CD14-positive monocyte (primary cell): ENCODE measurements around the gene ORAI1. TPM values are rescaled to one million over a fixed set of nuclear protein-coding genes. Genes with fewer than 3 reads are reported as not detected.
"Not testable (repeated sequence)": the region's sequence is repeated elsewhere in the genome, so short reads cannot be mapped to it uniquely, and the experiment has no call there.

Experiments
- DNase-seq, 3 donors: peaks; one replicate each; pipeline ENCODE4 v3.0.0-alpha.2; 2011 to 2022
- H2AFZ ChIP-seq: 2 replicates; pipeline ENCODE4 v1.6.0; 2012; ENCODE audit warnings: mild to moderate bottlenecking, low read depth, low read length, inconsistent platforms; ENCODE audit not compliant: insufficient read depth, poor library complexity, severe bottlenecking
- H3K27ac ChIP-seq, 2 donors: 1 replicate in 1 of 2; 2 replicates in 1 of 2; pipeline ENCODE4 v1.5.1; 2012 to 2013; ENCODE audit warnings: low read length in 2 of 2, control low read depth in 1 of 2, inconsistent platforms in 1 of 2, low read depth in 1 of 2, mild to moderate bottlenecking in 1 of 2
- H3K27me3 ChIP-seq, 2 donors: one replicate each; pipeline versions ENCODE4 v1.6.0 to v1.6.1; 2011 to 2013; ENCODE audit warnings: low read length in 2 of 2; ENCODE audit not compliant: control insufficient read depth in 2 of 2, insufficient read depth in 2 of 2
- H3K36me3 ChIP-seq, 2 donors: replicated peaks in 1 of 2; 1 replicate in 1 of 2; 2 replicates in 1 of 2; pipeline versions ENCODE4 v1.5.1 to v1.6.1; 2012 to 2013; ENCODE audit warnings: low read length in 2 of 2, control low read depth in 1 of 2, inconsistent platforms in 1 of 2, mild to moderate bottlenecking in 1 of 2; ENCODE audit not compliant: insufficient read depth in 2 of 2, control insufficient read depth in 1 of 2
- H3K4me1 ChIP-seq, 2 donors: 1 replicate in 1 of 2; 2 replicates in 1 of 2; pipeline versions ENCODE4 v1.5.1 to v1.6.1; 2012 to 2013; ENCODE audit warnings: low read length in 2 of 2, control low read depth in 1 of 2, inconsistent platforms in 1 of 2, mild to moderate bottlenecking in 1 of 2, moderate library complexity in 1 of 2; ENCODE audit not compliant: insufficient read depth in 2 of 2, control insufficient read depth in 1 of 2
- H3K4me2 ChIP-seq: replicated peaks from 2 replicates; pipeline ENCODE3; 2012; ENCODE audit warnings: low read length, moderate library complexity, mild to moderate bottlenecking; ENCODE audit not compliant: poor library complexity, severe bottlenecking; ENCODE audit errors: extremely low read depth
- H3K4me3 ChIP-seq, 3 experiments: fragments of 200-600 bp in 1 of 3; sonication (generic) in 1 of 3; replicated peaks in 1 of 3; 1 replicate in 2 of 3; 2 replicates in 1 of 3; pipeline ENCODE4 v1.5.1; 2011 to 2013; ENCODE audit warnings: low read length in 3 of 3, mild to moderate bottlenecking in 3 of 3, control low read depth in 2 of 3, low read depth in 2 of 3, inconsistent platforms in 1 of 3, moderate library complexity in 1 of 3
- H3K79me2 ChIP-seq: 2 replicates; pipeline ENCODE4 v1.6.0; 2012; ENCODE audit warnings: mild to moderate bottlenecking, control low read depth, inconsistent platforms, low read length, moderate library complexity; ENCODE audit not compliant: insufficient read depth
- H3K9ac ChIP-seq: 2 replicates; pipeline ENCODE4 v1.6.0; 2017; ENCODE audit warnings: low read length, mild to moderate bottlenecking; ENCODE audit not compliant: insufficient read depth, poor library complexity, severe bottlenecking
- H3K9me3 ChIP-seq, 2 donors: replicated peaks in 1 of 2; 1 replicate in 1 of 2; 2 replicates in 1 of 2; pipeline versions ENCODE4 v1.5.1 to v1.6.1; 2012 to 2013; ENCODE audit warnings: low read length in 2 of 2, control low read depth in 1 of 2; ENCODE audit not compliant: control insufficient read depth in 1 of 2, insufficient read depth in 1 of 2
- H4K20me1 ChIP-seq: 2 replicates; pipeline ENCODE4 v1.6.0; 2012; ENCODE audit warnings: mild to moderate bottlenecking, low read length, control low read depth, moderate library complexity; ENCODE audit not compliant: insufficient read depth
- H3K27ac Mint-ChIP-seq, 7 donors: one replicate each; pipeline ENCODE4 v1.8.0; 2020; ENCODE audit warnings: mild to moderate bottlenecking in 7 of 7, mixed read lengths in 7 of 7, moderate library complexity in 6 of 7, inconsistent platforms in 2 of 7
- H3K27me3 Mint-ChIP-seq, 3 donors: one replicate each; pipeline ENCODE4 v1.8.0; 2021 to 2022; ENCODE audit warnings: low read depth in 3 of 3, mild to moderate bottlenecking in 3 of 3, mixed read lengths in 3 of 3, moderate library complexity in 3 of 3, inconsistent platforms in 1 of 3
- H3K36me3 Mint-ChIP-seq, 2 donors: one replicate each; pipeline ENCODE4 v1.8.0; 2020; ENCODE audit warnings: mixed read lengths in 2 of 2, inconsistent platforms in 1 of 2, mild to moderate bottlenecking in 1 of 2
- H3K4me1 Mint-ChIP-seq: one replicate; pipeline ENCODE4 v1.8.0; 2020; ENCODE audit warnings: mild to moderate bottlenecking, mixed read lengths
- H3K4me3 Mint-ChIP-seq, 2 donors: one replicate each; pipeline ENCODE4 v1.8.0; 2020; ENCODE audit warnings: mild to moderate bottlenecking in 2 of 2, mixed read lengths in 2 of 2, moderate library complexity in 1 of 2
- H3K9me3 Mint-ChIP-seq, 7 donors: one replicate each; pipeline ENCODE4 v1.8.0; 2020 to 2022; ENCODE audit warnings: mixed read lengths in 7 of 7, mild to moderate bottlenecking in 6 of 7, moderate library complexity in 6 of 7, inconsistent platforms in 2 of 7
- WGBS: methylation state at CpG from one replicate; pipeline ENCODE4 v1.1.5; 2013; ENCODE audit warnings: missing lambda C conversion rate; ENCODE audit not compliant: insufficient coverage; 5-methylcytosine and 5-hydroxymethylcytosine counted together
- intact Hi-C, 2 donors: fragments of 100-400 bp; cut with micrococcal nuclease; formaldehyde crosslinking; loops; one replicate each; pipeline versions ENCODE4 v1.15.0 to v1.15.1; 2023
- polyA plus RNA-seq, 3 donors: library from polyadenylated mRNA; depleted of rRNA in 1 of 3; unstranded in 2 of 3; stranded (reverse) in 1 of 3; fragments of 300-500 nt in 2 of 3; fragments of >200 nt in 1 of 3; fragmentation: Illumina TruSeq in 2 of 3; gene quantifications; 1 replicate in 2 of 3; 2 replicates in 1 of 3; pipeline ENCODE4 v1.2.3, GENCODE V29; 2012 to 2021
- TF ChIP-seq, protein P1 (sequence below): fragments of 200-600 bp; IDR thresholded peaks from one replicate; pipeline ENCODE4 v1.8.0; 2022; ENCODE audit warnings: antibody characterized with exemption, mild to moderate bottlenecking

ORAI1 gene
- polyA plus RNA-seq, 3 donors, result 36.4 to 77.9 (median 54.6) TPM

DNA sequence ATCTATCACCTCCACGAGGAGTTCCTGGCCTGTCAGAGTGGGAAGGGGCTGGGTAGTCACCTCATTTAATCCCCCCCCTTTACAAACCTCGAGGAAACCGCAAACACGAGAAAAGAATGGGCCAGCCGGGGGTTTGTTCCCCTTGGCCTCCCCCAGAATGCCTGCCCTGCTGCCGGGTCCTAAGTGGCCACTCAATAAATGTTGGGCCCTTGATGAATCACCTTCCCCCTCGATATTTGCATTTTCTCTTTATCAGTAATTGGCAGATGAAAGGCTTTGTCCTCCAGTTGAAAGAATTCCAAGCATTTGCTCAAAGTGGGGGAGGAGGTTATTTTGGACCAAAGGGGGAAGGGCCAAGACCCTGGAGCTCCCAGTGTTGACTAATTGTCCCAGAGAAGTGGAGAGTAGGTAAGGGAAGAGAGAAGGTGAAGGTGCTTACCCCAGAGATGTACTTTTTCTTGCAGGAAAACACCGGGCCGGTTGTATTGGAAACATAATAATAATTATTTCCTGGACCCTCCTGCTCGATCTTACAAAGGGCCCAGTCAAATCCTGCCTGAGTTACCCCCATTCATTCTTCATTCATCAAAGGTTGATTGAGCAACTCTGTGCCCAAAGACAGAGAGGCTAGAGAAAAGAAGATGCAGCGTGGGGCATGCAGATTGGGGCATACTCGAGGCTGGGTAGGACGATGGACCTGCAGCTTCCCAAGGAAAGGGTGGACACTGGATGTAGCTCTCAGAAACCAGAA lies 43.6 kb upstream of the ORAI1 start:
- DNase-seq, result no peak
- 0% methylated on average over 5 of the region's 13 CpGs for WGBS
- Histone ChIP-seq H3K4me2 (peak overlapping the region; percentile 93), H4K20me1 (no peaks in the 10 kb centered on the region), H3K9ac (no peak overlapping the region), H3K27ac (peak overlapping the region in 1 of 2 donors; percentile 90), H3K36me3 (no peaks in the 10 kb centered on the region), H3K4me3 (peak overlapping the region in 1 of 3 experiments; percentile 89), H3K27me3 (no peaks in the 10 kb centered on the region), H3K9me3 (no peaks in the 10 kb centered on the region), H2AFZ (no peak overlapping the region), H3K79me2 (no peaks in the 10 kb centered on the region), H3K4me1 (peaks cover 37 to 45% of the 10 kb centered on the region in 2 donors)
- Mint-ChIP-seq H3K27me3 (peaks cover 4 to 12% (median 8%) of the 10 kb centered on the region in 3 donors), H3K9me3 (no peaks in the 10 kb centered on the region), H3K4me1 (peaks cover 27% of the 10 kb centered on the region), H3K36me3 (no peaks in the 10 kb centered on the region), H3K27ac (peak overlapping the region in 2 of 7 donors; percentile 2 to 24), H3K4me3 (peak overlapping the region; percentile 35 to 55)
- intact Hi-C loops, result loop anchor here (5.0 kb wide), 3 partner anchors 40 to 45 kb away; partner anchors contain the start of gene ORAI1 (in 1 of the 2)
- TF ChIP-seq, protein P1, sequence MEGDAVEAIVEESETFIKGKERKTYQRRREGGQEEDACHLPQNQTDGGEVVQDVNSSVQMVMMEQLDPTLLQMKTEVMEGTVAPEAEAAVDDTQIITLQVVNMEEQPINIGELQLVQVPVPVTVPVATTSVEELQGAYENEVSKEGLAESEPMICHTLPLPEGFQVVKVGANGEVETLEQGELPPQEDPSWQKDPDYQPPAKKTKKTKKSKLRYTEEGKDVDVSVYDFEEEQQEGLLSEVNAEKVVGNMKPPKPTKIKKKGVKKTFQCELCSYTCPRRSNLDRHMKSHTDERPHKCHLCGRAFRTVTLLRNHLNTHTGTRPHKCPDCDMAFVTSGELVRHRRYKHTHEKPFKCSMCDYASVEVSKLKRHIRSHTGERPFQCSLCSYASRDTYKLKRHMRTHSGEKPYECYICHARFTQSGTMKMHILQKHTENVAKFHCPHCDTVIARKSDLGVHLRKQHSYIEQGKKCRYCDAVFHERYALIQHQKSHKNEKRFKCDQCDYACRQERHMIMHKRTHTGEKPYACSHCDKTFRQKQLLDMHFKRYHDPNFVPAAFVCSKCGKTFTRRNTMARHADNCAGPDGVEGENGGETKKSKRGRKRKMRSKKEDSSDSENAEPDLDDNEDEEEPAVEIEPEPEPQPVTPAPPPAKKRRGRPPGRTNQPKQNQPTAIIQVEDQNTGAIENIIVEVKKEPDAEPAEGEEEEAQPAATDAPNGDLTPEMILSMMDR, result no peak

DNA sequence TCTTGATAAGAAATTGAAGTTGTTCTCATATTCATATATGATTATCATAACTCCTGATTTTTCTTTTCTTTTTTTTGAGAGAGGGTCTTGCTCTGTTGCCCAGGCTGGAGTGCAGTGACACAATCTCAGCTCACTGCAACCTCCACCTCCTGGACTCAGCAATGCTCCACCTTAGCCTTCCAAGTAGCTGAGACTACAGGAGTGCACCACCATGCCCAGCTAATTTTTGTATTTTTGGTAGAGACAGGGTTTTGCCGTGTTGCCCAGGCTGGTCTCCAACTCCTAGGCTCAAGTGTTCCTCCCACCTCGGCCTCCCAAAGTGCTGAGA lies 43.0 kb upstream of the ORAI1 start:
- no CpG with 5 or more reads among the region's 2 CpGs for WGBS
- H3K36me3 ChIP-seq, DNase-seq, H3K27me3 Mint-ChIP-seq, H3K27ac ChIP-seq, H3K36me3 Mint-ChIP-seq, H3K4me2 ChIP-seq, H3K4me3 Mint-ChIP-seq, H3K27me3 ChIP-seq, H3K27ac Mint-ChIP-seq, H3K9me3 Mint-ChIP-seq, H3K9ac ChIP-seq, H3K79me2 ChIP-seq, H2AFZ ChIP-seq, H3K4me3 ChIP-seq, H3K9me3 ChIP-seq, H4K20me1 ChIP-seq: not testable (repeated sequence)
- intact Hi-C loops, result loop anchor here (5.0 kb wide), 3 partner anchors 39 to 46 kb away; partner anchors contain the start of gene ORAI1 (in 1 of the 2)
- H3K4me1 ChIP-seq, result peaks cover 31 to 40% of the 10 kb centered on the region in 2 donors
- peaks cover 27% of the 10 kb centered on the region for H3K4me1 Mint-ChIP-seq

DNA sequence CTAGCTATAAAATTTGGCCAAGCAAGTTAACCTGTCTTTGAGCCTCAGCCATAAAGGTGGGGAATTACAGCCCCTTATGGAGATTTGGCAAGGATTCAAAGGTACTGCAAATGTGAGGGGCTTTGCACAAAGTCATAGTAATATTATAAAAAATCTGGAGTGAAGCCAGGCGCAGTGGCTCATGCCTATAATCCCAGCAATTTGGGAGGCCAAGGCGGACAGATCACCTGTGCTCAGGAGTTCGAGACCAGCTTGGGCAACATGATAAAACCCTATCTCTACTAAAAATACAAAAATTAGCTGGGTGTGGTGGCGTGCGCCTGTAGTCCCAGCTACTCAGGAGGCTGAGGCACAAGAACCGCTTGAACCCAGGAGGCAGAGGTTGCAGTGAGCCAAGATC lies 41.4 kb upstream of the ORAI1 start:
- H3K36me3 ChIP-seq, H3K27ac ChIP-seq, H3K9me3 ChIP-seq, H3K27ac Mint-ChIP-seq, H3K36me3 Mint-ChIP-seq, H3K27me3 ChIP-seq, H3K9me3 Mint-ChIP-seq, DNase-seq, H3K4me2 ChIP-seq, H3K27me3 Mint-ChIP-seq, H3K4me3 ChIP-seq, H3K9ac ChIP-seq, H3K4me3 Mint-ChIP-seq, H4K20me1 ChIP-seq, H3K79me2 ChIP-seq, H2AFZ ChIP-seq: not testable (repeated sequence)
- intact Hi-C loops, result loop anchor here (5.0 kb wide), 3 partner anchors 37 to 48 kb away; partner anchors contain the start of gene ORAI1 (in 1 of the 2)
- H3K4me1 ChIP-seq, result peaks cover 27 to 33% of the 10 kb centered on the region in 2 donors
- H3K4me1 Mint-ChIP-seq, result peaks cover 28% of the 10 kb centered on the region
- 100% methylated on average over 5 of the region's 6 CpGs for WGBS
